ENCODE results near the gene HOXC4. TPM values are rescaled to one million over a fixed set of nuclear protein-coding genes. Genes with fewer than 3 reads are reported as not detected.
A peak's percentile ranks its signal among the peaks of the same experiment; 100 is the strongest.

Gene HOXC4
- total and polyA plus RNA-seq, 2 donors (not counting 1 experiment from before 2014, with no cell fraction given): 0.17 TPM

- no peaks in the 10 kb centered on the region for H4K20me1 ChIP-seq (ENCODE audit: control insufficient read depth, extremely low read depth, insufficient read depth, low read length)
- TF ChIP-seq, protein P1, sequence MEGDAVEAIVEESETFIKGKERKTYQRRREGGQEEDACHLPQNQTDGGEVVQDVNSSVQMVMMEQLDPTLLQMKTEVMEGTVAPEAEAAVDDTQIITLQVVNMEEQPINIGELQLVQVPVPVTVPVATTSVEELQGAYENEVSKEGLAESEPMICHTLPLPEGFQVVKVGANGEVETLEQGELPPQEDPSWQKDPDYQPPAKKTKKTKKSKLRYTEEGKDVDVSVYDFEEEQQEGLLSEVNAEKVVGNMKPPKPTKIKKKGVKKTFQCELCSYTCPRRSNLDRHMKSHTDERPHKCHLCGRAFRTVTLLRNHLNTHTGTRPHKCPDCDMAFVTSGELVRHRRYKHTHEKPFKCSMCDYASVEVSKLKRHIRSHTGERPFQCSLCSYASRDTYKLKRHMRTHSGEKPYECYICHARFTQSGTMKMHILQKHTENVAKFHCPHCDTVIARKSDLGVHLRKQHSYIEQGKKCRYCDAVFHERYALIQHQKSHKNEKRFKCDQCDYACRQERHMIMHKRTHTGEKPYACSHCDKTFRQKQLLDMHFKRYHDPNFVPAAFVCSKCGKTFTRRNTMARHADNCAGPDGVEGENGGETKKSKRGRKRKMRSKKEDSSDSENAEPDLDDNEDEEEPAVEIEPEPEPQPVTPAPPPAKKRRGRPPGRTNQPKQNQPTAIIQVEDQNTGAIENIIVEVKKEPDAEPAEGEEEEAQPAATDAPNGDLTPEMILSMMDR (conservative IDR thresholded peaks at IDR 0.05 in 1 of 2, IDR thresholded peaks at IDR 0.05 in 1 of 2; ENCODE audit: low read depth in 1 of 2, low read length in 2 of 2): no peak
- TF ChIP-seq EZH2 (IDR thresholded peaks at IDR 0.05; ENCODE audit: low read length, missing control alignments): peak; percentile 25
- no peaks in the 10 kb centered on the region for H3K79me2 ChIP-seq (ENCODE audit: control insufficient read depth, insufficient read depth, low read length)
- H3K27me3 ChIP-seq (ENCODE audit: control insufficient read depth, insufficient read depth, low read length): peaks cover 74% of the 10 kb centered on the region
- peak overlapping the region in 1 of 4 experiments; percentile 6 for H3K4me3 ChIP-seq (replicated peaks in 1 of 4; ENCODE audit: control extremely low read depth in 1 of 4, insufficient read depth in 1 of 4, low read depth in 3 of 4, low read length in 4 of 4)
- no peak overlapping the region for H3K4me2 ChIP-seq (ENCODE audit: extremely low read depth, insufficient read depth, low read length)
- no peaks in the 10 kb centered on the region for H3K36me3 ChIP-seq (ENCODE audit: control insufficient read depth, insufficient read depth, low read length)
- H3K4me1 ChIP-seq (ENCODE audit: control insufficient read depth, extremely low read depth, insufficient read depth, low read length): no peaks in the 10 kb centered on the region
- no peak overlapping the region for H3K27ac ChIP-seq (ENCODE audit: insufficient read depth, low read length)
- H2AFZ ChIP-seq (ENCODE audit: low read length): no peak overlapping the region
- no peak for DNase-seq (ENCODE audit: low read depth in 2 of 2)
- H3K9ac ChIP-seq (ENCODE audit: insufficient read depth, low read length): no peak overlapping the region
- H3K9me3 ChIP-seq (ENCODE audit: control insufficient read depth, insufficient read depth, low read depth, low read length): no peaks in the 10 kb centered on the region
Measured at GRCh38 chr12:54010972-54011664, 42.5 kb upstream of the HOXC4 start.

GRCh38 chr12:54011665-54012532 is 41.7 kb upstream of the HOXC4 start:
- peaks cover 70% of the 10 kb centered on the region for H3K27me3 ChIP-seq (ENCODE audit: control insufficient read depth, insufficient read depth, low read length)
- TF ChIP-seq, protein P1 (conservative IDR thresholded peaks at IDR 0.05 in 1 of 2, IDR thresholded peaks at IDR 0.05 in 1 of 2; ENCODE audit: low read depth in 1 of 2, low read length in 2 of 2): no peak
- no peak for TF ChIP-seq EZH2 (IDR thresholded peaks at IDR 0.05; ENCODE audit: low read length, missing control alignments)
- no peaks in the 10 kb centered on the region for H3K9me3 ChIP-seq (ENCODE audit: control insufficient read depth, insufficient read depth, low read depth, low read length)
- no peak overlapping the region for H3K4me3 ChIP-seq (replicated peaks in 1 of 4; ENCODE audit: control extremely low read depth in 1 of 4, insufficient read depth in 1 of 4, low read depth in 3 of 4, low read length in 4 of 4)
- H3K79me2 ChIP-seq (ENCODE audit: control insufficient read depth, insufficient read depth, low read length): no peaks in the 10 kb centered on the region
- no peak overlapping the region for H3K27ac ChIP-seq (ENCODE audit: insufficient read depth, low read length)
- H3K4me1 ChIP-seq (ENCODE audit: control insufficient read depth, extremely low read depth, insufficient read depth, low read length): no peaks in the 10 kb centered on the region
- H3K9ac ChIP-seq (ENCODE audit: insufficient read depth, low read length): no peak overlapping the region
- no peaks in the 10 kb centered on the region for H4K20me1 ChIP-seq (ENCODE audit: control insufficient read depth, extremely low read depth, insufficient read depth, low read length)
- no peak for DNase-seq (ENCODE audit: low read depth in 2 of 2)
- no peak overlapping the region for H3K4me2 ChIP-seq (ENCODE audit: extremely low read depth, insufficient read depth, low read length)
- no peaks in the 10 kb centered on the region for H3K36me3 ChIP-seq (ENCODE audit: control insufficient read depth, insufficient read depth, low read length)
- H2AFZ ChIP-seq (ENCODE audit: low read length): no peak overlapping the region

- no peaks in the 10 kb centered on the region for H3K36me3 ChIP-seq (ENCODE audit: control insufficient read depth, insufficient read depth, low read length)
- H3K4me3 ChIP-seq (replicated peaks in 1 of 4; ENCODE audit: control extremely low read depth in 1 of 4, insufficient read depth in 1 of 4, low read depth in 3 of 4, low read length in 4 of 4): no peak overlapping the region
- H3K27me3 ChIP-seq (ENCODE audit: control insufficient read depth, insufficient read depth, low read length): peaks cover 62% of the 10 kb centered on the region
- H2AFZ ChIP-seq (ENCODE audit: low read length): no peak overlapping the region
- TF ChIP-seq EZH2 (IDR thresholded peaks at IDR 0.05; ENCODE audit: low read length, missing control alignments): no peak
- TF ChIP-seq, protein P1 (conservative IDR thresholded peaks at IDR 0.05 in 1 of 2, IDR thresholded peaks at IDR 0.05 in 1 of 2; ENCODE audit: low read depth in 1 of 2, low read length in 2 of 2): no peak
- H3K9me3 ChIP-seq (ENCODE audit: control insufficient read depth, insufficient read depth, low read depth, low read length): no peaks in the 10 kb centered on the region
- DNase-seq (ENCODE audit: low read depth in 2 of 2): no peak
- H3K27ac ChIP-seq (ENCODE audit: insufficient read depth, low read length): no peak overlapping the region
- H3K4me1 ChIP-seq (ENCODE audit: control insufficient read depth, extremely low read depth, insufficient read depth, low read length): no peaks in the 10 kb centered on the region
- H4K20me1 ChIP-seq (ENCODE audit: control insufficient read depth, extremely low read depth, insufficient read depth, low read length): no peaks in the 10 kb centered on the region
- no peaks in the 10 kb centered on the region for H3K79me2 ChIP-seq (ENCODE audit: control insufficient read depth, insufficient read depth, low read length)
- H3K4me2 ChIP-seq (ENCODE audit: extremely low read depth, insufficient read depth, low read length): no peak overlapping the region
- no peak overlapping the region for H3K9ac ChIP-seq (ENCODE audit: insufficient read depth, low read length)
Measured at GRCh38 chr12:54012631-54013409, 40.8 kb upstream of the HOXC4 start.

Measured in fibroblast of lung (primary cell).